Raji (cell line): ENCODE results near the gene PTGS1.

ENCODE experiments used
- POLR2A ChIP-seq: IDR thresholded peaks from 2 replicates; pipeline ENCODE4 v1.6.1; 2011; ENCODE audit warnings: low read depth, low read length, control low read depth; ENCODE audit not compliant: insufficient read depth

The PTGS1 gene

GRCh38 chr9:122370869-122371755, at the start of gene PTGS1:
Gene PTGS1, plus strand, starts transcription at chr9:122371024. Its CDS starts 61 bp downstream, at chr9:122371085.
- TF ChIP-seq POLR2A, result 0 out of 2 replicates have a peak, but pooled peaks have one; percentile 16

- no peak for TF ChIP-seq POLR2A
These were observed 48.3 kb upstream of the PTGS1 start for GRCh38 chr9:122322553-122322952.

GRCh38 chr9:122325124-122325523, 45.7 kb upstream of the PTGS1 start:
- TF ChIP-seq POLR2A, result no peak

GRCh38 chr9:122327175-122327574, 43.6 kb upstream of the PTGS1 start:
- TF ChIP-seq POLR2A, result no peak

GRCh38 chr9:122329597-122329996, 41.2 kb upstream of the PTGS1 start:
- TF ChIP-seq POLR2A, result no peak

- no peak for TF ChIP-seq POLR2A
These were observed 39.3 kb upstream of the PTGS1 start for GRCh38 chr9:122331523-122331927.

GRCh38 chr9:122332083-122332482, 38.7 kb upstream of the PTGS1 start:
- no peak for TF ChIP-seq POLR2A

- TF ChIP-seq POLR2A, result no peak
These were observed 38.2 kb upstream of the PTGS1 start for GRCh38 chr9:122332644-122333043.

GRCh38 chr9:122333169-122333808, 37.5 kb upstream of the PTGS1 start:
- no peak for TF ChIP-seq POLR2A

- TF ChIP-seq POLR2A, result no peak
These were observed 35.9 kb upstream of the PTGS1 start for GRCh38 chr9:122334916-122335315.

- no peak for TF ChIP-seq POLR2A
These were observed 34.6 kb upstream of the PTGS1 start for GRCh38 chr9:122336189-122336588.

GRCh38 chr9:122336866-122337555, 33.8 kb upstream of the PTGS1 start:
- no peak for TF ChIP-seq POLR2A

GRCh38 chr9:122337556-122337929, 33.3 kb upstream of the PTGS1 start:
- no peak for TF ChIP-seq POLR2A

- no peak for TF ChIP-seq POLR2A
These were observed 32.3 kb upstream of the PTGS1 start for GRCh38 chr9:122338536-122338935.

- no peak for TF ChIP-seq POLR2A
These were observed 31.8 kb upstream of the PTGS1 start for GRCh38 chr9:122338994-122339393.

- TF ChIP-seq POLR2A, result no peak
These were observed 31.2 kb upstream of the PTGS1 start for GRCh38 chr9:122339579-122339978.
